GM21786 (cell line): Measurements from ENCODE around the gene SLC4A4.

Experiments used
- ATAC-seq: cut with Tn5 transposase; IDR thresholded peaks from one replicate; pipeline ENCODE4 v1.9.1; 2021; ENCODE audit not compliant: unreplicated experiment

The SLC4A4 gene

GRCh38 chr4:71338846-71339593, at the start of gene SLC4A4:
Gene SLC4A4 (plus strand): TSS chr4:71339020.
- peak; percentile 99 for ATAC-seq

- ATAC-seq, result no peak
Measured at GRCh38 chr4:71290074-71290473, 48.7 kb upstream of the SLC4A4 start.

- ATAC-seq, result no peak
Measured at GRCh38 chr4:71290476-71290875, 48.3 kb upstream of the SLC4A4 start.

- no peak for ATAC-seq
Measured at GRCh38 chr4:71292228-71292627, 46.6 kb upstream of the SLC4A4 start.

- ATAC-seq, result no peak
Measured at GRCh38 chr4:71293705-71294104, 45.1 kb upstream of the SLC4A4 start.

- ATAC-seq, result no peak
Measured at GRCh38 chr4:71294301-71294700, 44.5 kb upstream of the SLC4A4 start.

GRCh38 chr4:71296945-71297344, 41.9 kb upstream of the SLC4A4 start:
- ATAC-seq, result no peak

GRCh38 chr4:71300362-71300761, 38.5 kb upstream of the SLC4A4 start:
- ATAC-seq, result no peak

- no peak for ATAC-seq
Measured at GRCh38 chr4:71300964-71301363, 37.9 kb upstream of the SLC4A4 start.

GRCh38 chr4:71303287-71303686, 35.5 kb upstream of the SLC4A4 start:
- no peak for ATAC-seq

GRCh38 chr4:71303850-71304249, 35.0 kb upstream of the SLC4A4 start:
- ATAC-seq, result no peak

GRCh38 chr4:71304289-71304850, 34.5 kb upstream of the SLC4A4 start:
- no peak for ATAC-seq

- ATAC-seq, result no peak
Measured at GRCh38 chr4:71307729-71308128, 31.1 kb upstream of the SLC4A4 start.

- no peak for ATAC-seq
Measured at GRCh38 chr4:71322425-71322824, 16.4 kb upstream of the SLC4A4 start.

GRCh38 chr4:71333368-71333767, 5.5 kb upstream of the SLC4A4 start:
- ATAC-seq, result no peak

GRCh38 chr4:71333960-71334359, 4.9 kb upstream of the SLC4A4 start:
- ATAC-seq, result no peak

- no peak for ATAC-seq
Measured at GRCh38 chr4:71334465-71334882, 4.3 kb upstream of the SLC4A4 start.

GRCh38 chr4:71343670-71344466, 5.0 kb downstream of the SLC4A4 start:
- no peak for ATAC-seq

- ATAC-seq, result no peak
Measured at GRCh38 chr4:71346710-71347109, 7.9 kb downstream of the SLC4A4 start.

GRCh38 chr4:71348586-71348985, 9.8 kb downstream of the SLC4A4 start:
- no peak for ATAC-seq

GRCh38 chr4:71355045-71355444, 16.2 kb downstream of the SLC4A4 start:
- no peak for ATAC-seq

GRCh38 chr4:71355971-71356370, 17.2 kb downstream of the SLC4A4 start:
- ATAC-seq, result no peak
